DMS 273 (cell line): ENCODE data around the gene BFSP2.

Experiments
- DNase-seq: peaks from one replicate; lab custom pipeline; 2025; ENCODE audit not compliant: unreplicated experiment; lab: John Stamatoyannopoulos, UW

Gene BFSP2

DNA sequence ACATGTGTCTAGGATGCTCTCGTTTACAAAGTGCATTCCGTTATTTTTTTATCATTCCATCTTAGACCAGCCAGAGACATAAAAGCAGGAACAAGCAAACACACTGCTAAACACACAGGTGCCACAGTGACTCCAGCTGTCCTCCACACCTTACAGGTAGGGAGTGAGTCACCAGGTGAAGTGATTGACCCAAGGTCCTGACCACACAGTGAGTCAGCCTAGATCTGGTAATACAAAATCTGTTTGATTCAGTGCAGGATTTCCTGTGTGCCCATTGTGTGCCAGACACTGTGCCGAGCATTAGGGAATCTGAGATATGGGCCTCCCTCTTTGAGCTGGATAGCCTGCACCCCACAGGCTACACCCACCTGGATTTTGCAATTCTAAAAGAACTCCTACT lies 16.7 kb upstream of the BFSP2 start:
- no peak for DNase-seq

DNA sequence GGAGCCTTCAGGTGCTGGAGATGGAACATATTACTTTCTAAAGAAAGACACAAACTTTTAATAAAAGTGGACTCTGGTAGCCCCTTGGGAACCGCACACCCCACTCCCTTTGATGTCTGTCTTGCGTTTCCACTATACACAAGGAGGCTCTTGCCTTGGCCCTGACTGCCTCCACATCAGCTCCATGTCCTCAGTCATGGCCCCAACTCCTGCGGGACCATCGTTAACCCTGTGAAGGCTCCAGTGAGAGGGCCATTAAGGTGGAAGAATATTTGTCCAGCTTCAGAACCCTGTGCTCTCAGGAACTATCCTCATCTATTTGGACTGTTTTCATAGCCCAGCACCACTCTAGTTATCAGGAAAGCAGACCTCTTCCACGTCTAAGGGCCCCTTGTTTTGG lies 16.1 kb upstream of the BFSP2 start:
- DNase-seq: no peak

DNA sequence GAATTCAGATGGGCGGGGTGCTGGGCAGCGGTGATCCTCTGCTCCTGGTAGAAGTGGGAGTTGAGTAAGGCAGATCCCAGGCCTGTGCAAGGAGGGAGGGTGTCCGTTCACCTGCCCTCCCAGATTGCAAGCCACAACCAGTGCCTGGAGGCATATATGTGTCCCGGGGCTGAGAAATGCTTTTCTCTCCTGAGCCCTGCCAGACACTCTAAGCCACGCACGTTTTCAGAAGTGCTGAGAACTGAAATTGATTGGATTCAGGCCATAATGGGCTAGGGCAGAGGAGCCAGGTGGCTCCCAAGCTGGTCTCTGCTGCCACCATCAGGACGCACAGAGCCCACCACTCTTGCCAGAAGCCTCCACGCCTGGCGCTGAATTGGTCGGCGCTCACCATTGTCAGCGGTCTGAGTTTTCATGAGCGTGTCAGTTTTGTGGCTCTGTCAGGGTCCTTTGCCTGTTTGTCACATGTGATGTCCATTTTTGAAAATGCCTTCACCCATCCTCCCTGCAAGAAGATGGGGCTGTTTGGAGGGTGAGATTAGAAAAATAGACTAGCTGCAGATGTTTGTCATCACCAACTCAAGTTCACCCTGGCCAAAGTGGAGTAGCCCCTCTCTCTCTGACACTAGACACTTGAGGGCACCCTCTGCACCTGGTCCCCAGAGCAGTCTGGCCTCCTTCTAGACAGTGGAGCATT lies 15.4 kb upstream of the BFSP2 start:
- DNase-seq: peak; percentile 90

DNA sequence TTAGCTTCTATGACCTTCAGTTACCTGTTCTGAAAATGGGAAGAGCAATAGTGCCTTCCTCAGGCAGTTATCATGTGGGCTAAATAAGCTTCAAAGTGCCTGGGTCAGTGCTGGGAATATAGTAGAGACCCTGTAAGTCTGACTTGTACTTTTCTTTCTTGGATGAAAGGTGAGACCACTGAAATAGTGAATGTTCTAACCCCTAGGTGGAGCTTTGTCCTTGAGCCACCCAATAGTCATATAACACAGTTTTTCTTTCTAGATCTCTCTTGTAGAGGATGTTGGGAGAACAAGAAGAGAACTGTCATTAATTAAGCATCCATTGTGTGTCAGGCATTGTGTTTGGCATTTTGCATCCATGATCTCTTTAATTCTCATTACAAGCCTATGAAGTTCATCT lies 13.0 kb upstream of the BFSP2 start:
- DNase-seq: no peak

DNA sequence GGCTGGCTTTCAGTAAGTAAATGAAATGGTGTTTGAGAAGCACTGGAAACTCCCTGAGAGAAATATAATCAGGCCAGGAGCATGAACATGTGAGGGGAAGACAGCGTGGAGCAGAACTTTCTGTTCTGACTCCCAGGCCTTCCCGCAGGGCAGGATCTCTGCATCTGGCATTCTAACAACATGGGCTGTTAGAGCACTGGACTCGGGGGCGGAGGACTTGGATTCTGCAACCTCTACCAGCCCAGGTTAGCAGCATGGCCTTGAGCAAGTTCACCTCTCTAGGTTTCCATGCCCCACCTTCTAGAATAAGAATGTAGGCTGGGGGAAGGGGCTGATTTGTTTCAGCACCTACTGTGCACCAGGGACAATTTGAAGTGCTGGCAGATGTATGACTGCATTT lies 12.5 kb upstream of the BFSP2 start:
- DNase-seq: no peak

DNA sequence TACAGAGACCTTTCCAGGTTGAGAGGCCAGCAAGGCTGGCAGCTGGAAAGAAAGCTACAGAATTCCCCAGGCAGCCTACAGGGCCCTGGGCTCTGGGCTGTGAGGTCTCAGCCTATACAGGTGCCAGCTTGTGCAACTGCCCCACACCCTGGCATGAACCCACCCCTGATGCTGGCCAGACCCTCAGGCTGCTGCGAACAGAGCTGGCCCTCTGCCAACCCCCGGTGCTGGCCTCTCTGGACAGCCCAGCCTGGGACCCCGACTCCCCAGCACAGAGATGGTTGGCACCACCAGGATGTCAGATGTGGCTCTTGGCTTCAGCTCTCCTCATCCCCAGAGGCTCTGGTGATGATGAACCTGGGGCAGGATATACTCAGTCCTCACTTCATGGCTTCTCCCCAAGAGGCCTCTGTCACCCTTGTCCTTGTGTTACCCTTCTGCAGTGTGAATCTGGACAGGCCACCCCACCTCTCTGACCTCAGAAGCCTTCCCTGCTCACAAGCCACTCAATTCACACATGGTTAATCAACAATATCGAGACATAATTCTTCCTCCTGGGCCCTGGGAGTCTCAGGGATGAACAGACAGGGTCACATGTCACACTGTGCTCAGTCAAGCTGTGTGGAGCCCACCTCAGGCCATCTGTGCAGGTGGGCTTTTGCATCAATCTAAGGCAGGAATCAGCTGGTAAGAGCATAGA lies 11.0 kb upstream of the BFSP2 start:
- DNase-seq: no peak

DNA sequence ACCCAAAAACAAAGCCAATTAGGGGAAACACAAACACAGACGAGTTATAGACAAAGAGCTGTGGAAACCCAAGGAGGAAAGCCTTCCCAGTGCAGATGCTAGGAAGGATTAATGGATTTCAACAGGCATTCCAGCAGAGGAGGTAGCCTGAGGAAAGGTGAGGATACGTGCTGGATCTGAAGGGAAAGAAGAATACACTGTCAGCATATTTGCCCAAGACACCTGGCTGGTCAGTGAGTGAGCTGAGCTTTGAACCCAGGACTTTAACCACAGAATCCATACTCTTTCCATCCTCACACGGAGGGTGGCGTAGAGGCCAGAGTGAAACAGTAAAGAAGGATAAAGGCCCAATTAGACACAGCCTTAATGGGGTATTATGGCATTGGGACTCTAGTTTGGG lies 9.1 kb upstream of the BFSP2 start:
- no peak for DNase-seq

DNA sequence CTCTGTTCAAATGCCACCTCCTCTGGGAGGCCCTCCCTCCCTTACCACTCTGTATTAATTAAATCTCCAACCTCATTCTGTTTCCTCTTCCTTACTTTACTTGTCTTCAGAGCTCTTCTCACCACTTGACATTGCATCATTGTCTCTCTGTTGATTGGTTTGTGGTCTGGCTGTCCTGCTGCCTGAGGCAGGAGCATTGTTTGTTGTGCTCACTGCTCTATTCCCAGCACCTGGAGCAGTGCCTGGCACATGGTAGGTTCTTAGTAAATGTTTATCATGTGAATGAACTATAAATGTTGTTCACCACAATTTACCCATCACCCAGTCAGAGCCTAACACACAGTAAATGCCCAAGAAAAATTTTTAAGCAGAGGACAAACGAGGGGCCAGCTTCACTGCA lies 6.7 kb upstream of the BFSP2 start:
- no peak for DNase-seq

DNA sequence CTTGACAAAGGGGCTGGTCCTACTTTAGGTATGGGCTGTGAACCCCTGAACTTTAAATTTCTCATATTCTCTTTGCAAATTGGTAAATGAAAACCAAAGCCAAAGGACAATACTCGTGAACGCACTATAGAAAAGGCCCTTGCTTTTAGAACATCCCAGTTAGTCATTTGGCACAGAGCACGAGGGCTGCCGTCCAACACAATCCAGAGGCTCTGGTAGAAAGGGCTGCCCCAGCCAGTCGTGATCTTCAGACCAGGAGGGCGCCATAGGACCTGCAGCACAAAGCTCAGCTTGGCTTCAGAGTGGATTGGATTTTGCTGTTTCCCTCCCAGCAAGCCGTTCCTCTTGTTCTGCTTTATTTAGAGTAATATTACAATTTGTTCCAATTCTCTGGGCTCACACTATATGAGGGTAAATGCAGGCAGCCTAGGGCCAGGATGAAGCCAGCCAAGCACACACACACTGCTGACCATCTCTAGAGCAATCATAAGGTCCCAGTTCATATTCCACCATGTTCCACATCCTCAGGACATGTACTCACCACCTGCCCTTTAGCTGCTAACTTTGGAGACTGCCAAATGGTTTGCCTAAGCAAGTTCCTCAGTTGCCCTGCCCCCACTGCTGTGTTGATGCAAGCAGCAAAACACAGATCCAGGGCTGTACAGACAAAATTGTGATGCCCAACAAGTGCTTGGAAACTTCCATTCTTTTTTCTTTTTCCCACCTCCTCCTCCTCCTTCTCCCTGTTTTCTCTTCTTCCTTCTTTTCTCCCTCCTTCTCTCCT lies 6.0 kb upstream of the BFSP2 start:
- no peak for DNase-seq

DNA sequence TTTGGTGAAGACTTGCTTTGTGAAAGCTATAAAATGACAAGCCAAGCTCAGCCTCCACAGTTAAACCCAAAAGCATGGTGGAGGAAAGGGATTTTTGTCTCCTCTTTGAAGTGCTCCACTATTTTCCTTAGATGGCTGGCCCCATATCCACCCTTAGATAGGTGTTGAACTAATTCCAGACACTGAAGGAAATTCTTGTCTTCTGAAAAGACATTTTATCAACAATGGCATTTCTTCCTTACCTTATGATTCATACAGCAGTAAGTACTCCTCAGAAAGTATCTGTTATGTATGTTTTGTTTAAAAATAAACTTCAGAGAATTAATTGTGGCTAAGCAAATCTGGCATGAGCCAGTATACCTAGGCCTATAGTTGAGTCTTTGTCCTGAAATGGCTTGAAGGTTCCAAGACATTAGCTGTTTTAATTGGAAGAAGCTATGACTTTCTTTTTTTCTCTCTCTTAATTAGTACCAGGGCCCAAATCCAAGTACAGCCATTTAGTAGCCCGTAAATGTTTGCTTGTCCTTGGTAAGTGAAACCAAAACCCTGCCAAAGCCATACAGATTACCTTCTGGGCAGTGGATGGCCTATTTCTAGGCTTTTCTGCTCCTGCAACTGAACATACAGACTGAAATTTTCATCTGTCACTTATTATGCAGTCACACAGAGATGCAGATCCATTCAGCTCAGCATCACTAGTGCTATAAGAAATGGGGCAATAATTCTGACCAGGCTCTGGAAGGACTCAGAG lies 5.1 kb upstream of the BFSP2 start:
- DNase-seq: no peak

DNA sequence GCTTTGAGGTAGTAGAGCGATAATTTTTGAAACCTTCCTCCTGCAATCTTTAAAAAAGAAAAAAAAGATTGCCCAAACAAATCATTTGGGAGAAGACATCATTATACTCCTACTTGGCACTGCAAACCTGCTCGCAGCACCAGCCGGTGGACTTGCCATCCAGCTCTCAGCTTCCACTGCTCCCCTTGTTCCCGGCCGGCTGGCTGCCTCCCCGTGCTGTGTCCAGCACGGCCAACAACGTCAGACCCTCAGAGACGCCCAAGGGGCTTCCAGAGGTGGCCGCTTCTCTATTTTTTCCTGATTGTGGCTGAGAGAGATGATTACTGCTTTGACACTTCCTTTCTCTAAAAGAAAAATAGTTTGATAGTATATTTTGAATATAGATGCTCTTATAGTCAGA lies 3.0 kb upstream of the BFSP2 start:
- DNase-seq: no peak

DNA sequence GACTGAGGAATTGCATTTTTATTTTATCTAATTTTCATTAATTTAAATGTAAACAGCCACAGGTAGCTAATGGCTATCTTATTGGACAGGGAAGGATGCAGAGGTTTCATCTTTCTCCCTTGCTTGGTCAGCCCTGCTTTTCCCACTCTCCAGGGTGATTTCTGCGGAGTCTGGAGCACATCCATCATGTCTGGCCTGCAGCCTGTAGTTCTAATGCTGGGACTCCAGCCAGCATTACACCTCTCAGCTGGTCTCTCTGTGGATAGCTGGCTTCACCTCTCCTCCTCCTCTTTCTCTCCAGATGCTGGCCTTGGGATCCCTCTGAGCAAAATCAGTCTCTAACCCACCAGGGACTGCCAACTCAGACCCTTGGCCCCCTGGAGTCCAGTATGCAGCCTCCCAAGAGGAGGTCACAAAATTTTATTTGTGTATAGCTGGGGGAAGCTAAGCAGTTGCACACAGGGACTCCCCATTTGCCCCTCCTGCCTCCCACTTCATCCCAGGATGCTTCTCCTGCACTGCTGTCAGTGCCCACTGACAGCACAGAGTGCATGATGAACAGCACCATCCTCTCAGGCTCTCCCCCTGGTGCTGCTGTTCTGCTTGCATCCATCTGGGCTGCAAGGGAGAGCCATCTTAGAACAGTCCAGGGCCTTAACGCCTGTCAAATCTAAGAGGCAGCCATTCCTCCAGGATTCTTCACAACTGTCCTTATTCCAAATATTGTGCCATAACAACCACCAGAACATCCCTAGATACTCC lies 1.7 kb downstream of the BFSP2 start:
- peak; percentile 70 for DNase-seq

DNA sequence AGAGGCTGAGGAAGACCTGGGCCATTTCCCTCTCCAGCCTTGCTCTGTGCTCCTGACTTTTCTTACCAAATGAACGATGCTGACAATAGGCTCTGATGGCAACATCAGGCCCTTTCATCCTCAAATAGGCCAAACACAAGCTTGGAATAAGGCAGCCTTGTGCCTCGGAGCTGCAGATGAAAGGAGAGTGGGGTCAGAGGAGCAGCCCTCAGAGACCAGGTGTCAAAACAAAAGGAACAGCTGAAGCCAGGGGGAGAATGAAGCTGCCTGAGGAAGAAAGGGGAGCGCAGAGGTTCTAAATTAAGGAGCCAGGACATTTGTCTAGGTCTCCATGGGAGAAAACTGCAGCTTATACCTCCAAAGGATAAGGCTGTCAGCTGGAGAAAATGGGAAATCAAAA lies 5.1 kb downstream of the BFSP2 start:
- no peak for DNase-seq

DNA sequence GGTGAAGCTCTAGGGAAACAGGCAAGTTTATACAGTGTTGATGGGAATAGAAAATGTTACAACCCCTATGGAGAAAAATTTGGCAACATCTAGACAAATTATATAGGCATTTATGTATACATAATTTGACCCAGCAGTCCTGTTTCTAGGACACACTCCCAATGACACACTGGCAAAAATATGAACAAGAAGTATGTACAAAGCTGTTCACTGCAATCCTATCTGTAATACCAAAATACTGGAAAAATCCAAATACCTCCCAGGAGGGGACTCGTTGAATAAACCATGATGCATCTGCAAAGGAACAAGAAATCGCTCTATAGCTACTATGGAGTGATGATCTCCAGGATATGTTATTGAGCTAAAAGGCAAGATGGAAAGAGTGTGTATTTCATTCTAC lies 8.5 kb downstream of the BFSP2 start:
- DNase-seq: no peak

DNA sequence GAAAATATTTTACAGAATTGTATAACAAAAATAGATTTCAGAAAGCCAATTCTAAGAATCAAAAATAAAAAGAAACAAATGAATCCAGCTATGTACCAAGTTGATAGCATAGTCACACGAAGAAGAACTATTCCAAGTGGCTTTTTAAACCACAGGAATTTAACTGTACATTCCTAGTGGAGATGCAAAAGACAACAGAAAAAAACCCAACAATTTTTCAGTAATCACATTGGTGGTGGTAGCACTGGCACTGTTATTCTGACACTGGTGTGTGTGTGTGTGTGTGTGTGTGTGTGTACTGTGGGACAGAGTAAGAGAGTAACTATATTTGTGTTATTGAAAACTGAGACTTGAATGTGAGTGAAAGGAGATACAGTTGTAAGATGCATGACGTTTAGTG lies 9.1 kb downstream of the BFSP2 start:
- DNase-seq: no peak

DNA sequence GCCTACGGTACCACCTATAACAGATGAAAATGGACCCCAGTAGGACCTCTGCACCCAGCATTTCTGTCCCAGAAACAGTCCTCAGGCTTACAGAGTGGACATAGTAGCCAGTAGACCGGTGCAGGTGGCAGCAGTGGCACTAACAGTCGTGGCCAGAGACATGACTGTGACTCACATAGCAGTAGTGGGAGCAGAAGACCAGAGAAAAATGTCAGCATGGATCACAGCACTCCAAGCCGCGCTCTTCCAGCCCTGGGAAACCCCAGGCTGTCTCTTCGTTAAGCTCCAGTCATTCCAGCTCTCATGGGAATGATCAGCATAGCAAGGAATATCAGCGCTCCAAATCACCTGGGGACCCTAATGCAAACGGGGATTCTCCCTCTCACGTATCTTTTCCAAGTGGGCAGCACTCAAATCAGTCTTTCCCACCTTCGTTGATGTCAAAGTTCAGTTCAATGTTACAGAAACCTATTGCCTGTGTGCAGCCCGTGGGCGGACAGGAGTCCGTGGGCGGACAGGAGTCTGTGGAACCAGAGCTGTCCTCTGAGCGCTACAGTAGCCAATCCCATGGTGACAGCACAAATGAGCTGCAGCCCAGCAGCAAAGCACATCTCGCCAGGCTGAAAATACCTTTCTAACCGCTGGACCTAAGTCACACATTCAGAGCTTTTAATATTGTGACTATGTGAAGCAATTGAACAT lies 10.5 kb downstream of the BFSP2 start:
- no peak for DNase-seq

DNA sequence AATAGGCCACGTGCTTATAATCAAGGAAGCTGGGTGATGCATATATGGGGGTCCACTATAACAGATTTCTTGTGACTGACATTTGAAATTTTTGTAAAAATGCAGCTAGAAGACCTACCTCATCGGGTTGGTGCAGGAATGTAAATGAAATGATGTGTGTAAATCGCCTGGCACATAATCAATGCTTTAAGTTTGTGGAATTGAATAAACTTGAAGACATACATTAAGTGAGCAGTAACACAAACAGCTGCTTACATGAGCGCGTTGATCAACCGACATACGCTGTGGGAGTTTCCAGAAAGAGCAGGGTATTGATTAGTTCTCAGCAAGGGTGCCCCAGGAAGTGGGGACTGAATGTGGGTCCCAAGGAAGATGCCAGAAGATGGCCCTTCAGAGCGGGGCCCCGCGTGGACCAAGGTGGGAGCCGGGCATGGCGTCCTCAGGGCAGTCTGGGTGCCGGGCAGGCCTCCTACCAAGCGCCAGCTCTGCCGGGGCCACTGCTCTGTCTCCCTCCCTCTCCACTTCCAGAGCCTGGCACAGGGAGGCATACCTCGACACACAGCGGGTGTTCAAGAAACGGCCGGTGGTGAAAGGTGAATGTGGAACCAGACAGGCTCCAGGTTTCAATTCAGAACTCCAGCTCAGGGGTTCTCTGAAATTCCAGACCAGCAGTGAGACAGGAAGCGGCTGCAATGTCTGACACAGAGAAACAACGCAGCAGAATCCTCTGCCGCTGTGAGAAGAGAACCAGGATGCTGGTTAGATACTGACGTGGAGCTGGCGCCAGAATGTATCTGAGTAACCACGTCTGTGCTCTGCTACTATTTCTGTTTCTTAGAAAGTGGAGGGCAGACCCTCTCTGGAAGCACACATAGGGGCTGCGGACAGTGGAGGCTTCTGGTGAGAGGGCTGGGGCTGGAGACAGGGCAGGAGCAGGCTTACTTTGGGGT lies 12.6 kb downstream of the BFSP2 start:
- no peak for DNase-seq

DNA sequence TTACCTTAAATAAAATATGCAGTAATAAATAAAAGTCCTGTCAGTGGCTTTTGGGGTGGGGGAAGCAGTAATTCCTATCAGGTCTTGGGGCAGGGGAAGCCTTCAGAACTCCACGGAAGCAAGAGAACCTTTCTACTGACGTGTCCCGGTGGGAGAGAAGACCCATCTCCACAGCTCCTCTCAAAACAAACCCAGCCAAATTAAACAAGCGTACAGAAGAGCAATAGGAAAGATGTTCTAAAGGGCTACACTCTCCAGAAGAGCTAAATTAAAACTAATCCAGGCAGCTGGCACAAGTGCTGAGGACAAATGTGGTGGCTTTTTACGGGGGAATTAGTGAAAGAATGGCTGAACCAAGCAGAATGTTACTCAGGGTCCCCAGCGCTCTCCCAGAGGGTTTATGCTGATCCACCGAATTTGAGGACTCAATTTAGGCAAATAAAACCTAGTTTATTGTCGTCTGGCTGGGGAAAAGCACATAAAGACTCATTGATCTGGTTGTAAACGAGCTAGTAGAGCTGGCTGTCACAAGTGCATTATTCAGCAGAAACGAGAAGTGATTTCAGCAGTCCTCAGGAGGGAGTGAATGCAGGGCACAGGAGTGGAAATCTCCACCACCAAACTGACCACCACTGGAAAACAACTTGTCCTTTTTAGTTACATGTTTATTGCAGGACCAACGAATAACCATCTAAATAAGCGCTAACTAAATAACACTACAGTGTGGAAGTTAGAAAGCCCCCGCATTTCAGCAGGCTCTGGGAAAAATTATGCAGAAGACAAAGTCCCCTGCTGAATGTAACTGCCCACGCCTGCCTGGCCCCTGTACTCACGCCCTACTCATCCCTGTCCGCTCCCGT lies 13.5 kb downstream of the BFSP2 start:
- peak; percentile 48 for DNase-seq
